Measurements from ENCODE around the gene THAP3.

THAP3 gene

GRCh38 chr1:6624710-6625583 lies at the start of gene THAP3:
TSS of gene THAP3 (plus strand) at chr1:6624868. CDS start at chr1:6625219, 351 bp downstream.
- DNase-seq = peak; percentile 82 to 92

GRCh38 chr1:6577831-6578525 lies 46.7 kb upstream of the THAP3 start:
- no peak for DNase-seq

GRCh38 chr1:6578624-6579373 lies 45.9 kb upstream of the THAP3 start:
- DNase-seq = no peak

GRCh38 chr1:6579374-6580118 lies 45.1 kb upstream of the THAP3 start, which contains the start of gene ZBTB48:
TSS of gene ZBTB48 (plus strand) at chr1:6579994. CDS start at chr1:6580610, 616 bp downstream.
- DNase-seq = peak; percentile 97

- no peak for DNase-seq
Measured at GRCh38 chr1:6580119-6580592, 44.5 kb upstream of the THAP3 start.

- no peak for DNase-seq
Measured at GRCh38 chr1:6580593-6581409, 43.9 kb upstream of the THAP3 start.

GRCh38 chr1:6581561-6582305 lies 42.9 kb upstream of the THAP3 start:
- no peak for DNase-seq

GRCh38 chr1:6582370-6582769 lies 42.3 kb upstream of the THAP3 start:
- no peak for DNase-seq

- no peak for DNase-seq
Measured at GRCh38 chr1:6584126-6585080, 40.3 kb upstream of the THAP3 start.

GRCh38 chr1:6585081-6585722 lies 39.5 kb upstream of the THAP3 start:
- DNase-seq = no peak

GRCh38 chr1:6585841-6586240 lies 38.8 kb upstream of the THAP3 start:
- DNase-seq = no peak

- no peak for DNase-seq
Measured at GRCh38 chr1:6586404-6586816, 38.3 kb upstream of the THAP3 start.

- DNase-seq = no peak
Measured at GRCh38 chr1:6587261-6588005, 37.2 kb upstream of the THAP3 start.

GRCh38 chr1:6588128-6588892 lies 36.4 kb upstream of the THAP3 start:
- DNase-seq = no peak

- no peak for DNase-seq
Measured at GRCh38 chr1:6588893-6589520, 35.7 kb upstream of the THAP3 start.

- DNase-seq = no peak
Measured at GRCh38 chr1:6590046-6590445, 34.6 kb upstream of the THAP3 start.

- DNase-seq = no peak
Measured at GRCh38 chr1:6591222-6591621, 33.4 kb upstream of the THAP3 start.
